C1 segment of cervical spinal cord (tissue), 14 donors: ENCODE data around the gene ARHGEF40.
"Not testable (repeated sequence)": the region's sequence is repeated elsewhere in the genome, so short reads cannot be mapped to it uniquely, and the experiment has no call there.

ENCODE experiments used
- DNase-seq, 14 donors: peaks; one replicate each; lab custom pipeline; 2025; lab: John Stamatoyannopoulos, UW

ARHGEF40 gene

DNA sequence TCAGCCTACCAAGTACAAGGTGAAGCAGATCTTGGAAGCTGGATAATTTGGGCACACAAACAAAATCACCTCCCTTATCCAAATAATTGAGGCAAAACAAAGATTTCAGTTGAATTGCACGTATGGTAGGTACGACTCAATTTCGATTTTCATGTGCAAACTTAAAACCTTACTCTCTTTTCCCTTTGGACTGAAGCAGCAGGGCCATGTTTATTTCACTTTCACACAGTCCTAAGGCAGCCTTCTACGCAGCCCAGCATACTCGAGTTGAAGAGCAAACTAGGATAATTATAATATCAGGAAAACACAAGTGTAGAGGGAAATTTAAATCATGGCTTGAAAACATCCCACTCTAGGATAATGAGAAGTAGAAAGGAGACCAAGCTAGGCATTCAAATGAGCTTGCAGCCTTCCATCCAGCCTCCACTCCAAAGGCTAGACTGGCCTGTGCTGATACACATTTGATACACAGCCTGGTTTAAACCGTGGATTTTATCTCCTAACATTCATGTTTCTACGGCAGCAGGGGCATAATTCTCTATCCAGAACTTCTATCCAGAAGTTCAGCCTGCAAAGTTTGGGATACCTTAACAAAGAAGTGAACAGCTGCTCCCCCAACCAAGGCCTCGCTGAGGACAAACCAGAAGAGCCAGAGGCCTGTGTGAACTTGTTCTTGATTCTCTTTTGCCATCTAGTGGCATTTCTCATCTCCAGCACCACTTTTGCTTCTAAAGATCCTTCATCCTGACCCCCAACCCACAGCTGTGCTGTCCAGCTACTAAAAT is 30.3 kb upstream of the ARHGEF40 start:
- peak in 11 of 14 donors; percentile 12 to 56 (median 39) for DNase-seq

DNA sequence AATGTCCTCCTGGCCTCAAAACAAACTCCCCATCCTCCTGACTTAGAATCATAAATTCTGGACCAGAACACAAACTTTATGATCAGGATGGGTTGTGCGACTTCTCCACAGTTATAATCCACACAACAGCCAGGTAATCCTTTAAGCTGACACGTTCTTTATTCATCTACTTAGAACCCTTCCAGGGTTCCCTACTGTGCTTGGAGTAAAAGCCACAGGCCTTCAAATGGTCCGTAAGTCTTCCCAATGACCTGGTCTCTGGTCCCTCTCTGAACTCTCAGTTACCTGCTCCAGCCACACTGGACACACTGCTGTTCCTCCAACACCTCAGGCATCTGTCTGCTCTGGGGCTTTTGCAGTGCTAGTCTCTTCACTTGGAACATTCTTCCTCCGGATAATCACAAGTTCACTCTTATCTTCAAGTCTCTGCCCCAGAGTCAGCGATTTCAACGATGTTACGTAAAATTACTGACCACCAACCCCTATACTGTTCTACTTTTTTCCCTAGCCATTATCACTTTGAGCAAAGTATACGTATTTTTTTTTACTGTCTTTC is 29.7 kb upstream of the ARHGEF40 start:
- no peak for DNase-seq

DNA sequence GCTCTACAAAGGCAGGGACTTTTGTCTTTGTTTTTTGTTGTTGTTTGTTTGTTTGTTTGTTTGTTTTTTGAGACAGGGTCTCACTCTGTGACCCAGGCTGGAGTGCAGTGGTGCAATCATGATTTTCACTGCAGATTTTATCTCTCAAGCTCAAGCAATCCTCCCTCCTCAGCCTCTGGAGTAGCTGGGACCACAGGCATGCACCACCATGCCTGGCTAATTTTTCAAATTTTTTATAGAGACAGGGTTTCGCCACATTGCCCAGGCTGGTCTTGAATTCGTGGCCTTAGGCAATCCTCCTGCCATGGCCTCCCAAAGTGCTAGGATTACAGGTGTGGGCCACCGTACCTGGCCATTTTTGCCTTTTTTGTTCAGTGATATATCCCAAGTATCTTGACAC is 29.2 kb upstream of the ARHGEF40 start:
- not testable (repeated sequence) for DNase-seq

DNA sequence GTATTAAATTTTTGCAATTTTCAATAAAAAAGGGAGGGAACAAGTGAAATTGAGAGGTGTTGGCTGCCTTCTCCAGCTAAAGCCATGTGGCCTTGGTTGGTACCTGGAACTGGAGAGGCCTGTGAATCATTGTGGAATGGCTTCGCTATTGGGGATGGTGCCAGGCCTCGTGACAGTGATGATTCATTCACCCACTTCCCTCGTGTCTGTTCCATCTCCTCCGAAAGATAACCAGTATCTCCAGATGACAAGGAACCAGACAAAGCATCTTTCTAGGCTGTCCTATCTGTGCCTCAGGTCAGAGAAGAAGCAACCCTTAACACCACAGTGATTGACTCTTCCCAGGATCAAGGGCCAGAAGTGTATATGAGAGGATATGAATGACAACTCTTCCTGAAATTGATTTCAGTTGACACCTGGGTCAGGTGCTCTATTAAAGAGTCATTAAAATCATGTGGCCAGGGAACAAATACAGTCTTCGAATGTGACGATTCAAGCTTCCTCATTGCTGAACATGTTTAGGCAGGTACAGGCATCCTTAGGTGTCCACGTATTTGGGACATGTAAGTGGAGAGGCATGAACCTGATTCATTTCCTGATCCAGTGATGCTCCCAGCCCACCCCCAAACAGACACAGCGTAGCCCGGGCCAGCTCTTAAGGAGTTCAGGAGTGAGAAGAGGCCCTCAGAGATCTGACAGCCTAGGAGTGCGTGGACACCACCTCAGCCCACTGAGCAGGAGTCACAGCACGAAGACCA is 28.2 kb upstream of the ARHGEF40 start, which contains the start of gene RNASE7:
RNASE7 (plus strand) TSS at position 687 of the 758 bp plus-strand sequence. CDS start 631 bp downstream, outside the sequence.
- DNase-seq: peak in 2 of 14 donors; percentile 23 to 30

DNA sequence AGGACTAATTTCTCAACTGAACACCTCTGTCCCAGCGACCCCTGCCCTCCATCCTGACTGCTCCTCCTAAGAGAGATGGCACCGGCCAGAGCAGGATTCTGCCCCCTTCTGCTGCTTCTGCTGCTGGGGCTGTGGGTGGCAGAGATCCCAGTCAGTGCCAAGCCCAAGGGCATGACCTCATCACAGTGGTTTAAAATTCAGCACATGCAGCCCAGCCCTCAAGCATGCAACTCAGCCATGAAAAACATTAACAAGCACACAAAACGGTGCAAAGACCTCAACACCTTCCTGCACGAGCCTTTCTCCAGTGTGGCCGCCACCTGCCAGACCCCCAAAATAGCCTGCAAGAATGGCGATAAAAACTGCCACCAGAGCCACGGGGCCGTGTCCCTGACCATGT is 27.2 kb upstream of the ARHGEF40 start:
- peak in 6 of 14 donors; percentile 14 to 39 (median 26) for DNase-seq

DNA sequence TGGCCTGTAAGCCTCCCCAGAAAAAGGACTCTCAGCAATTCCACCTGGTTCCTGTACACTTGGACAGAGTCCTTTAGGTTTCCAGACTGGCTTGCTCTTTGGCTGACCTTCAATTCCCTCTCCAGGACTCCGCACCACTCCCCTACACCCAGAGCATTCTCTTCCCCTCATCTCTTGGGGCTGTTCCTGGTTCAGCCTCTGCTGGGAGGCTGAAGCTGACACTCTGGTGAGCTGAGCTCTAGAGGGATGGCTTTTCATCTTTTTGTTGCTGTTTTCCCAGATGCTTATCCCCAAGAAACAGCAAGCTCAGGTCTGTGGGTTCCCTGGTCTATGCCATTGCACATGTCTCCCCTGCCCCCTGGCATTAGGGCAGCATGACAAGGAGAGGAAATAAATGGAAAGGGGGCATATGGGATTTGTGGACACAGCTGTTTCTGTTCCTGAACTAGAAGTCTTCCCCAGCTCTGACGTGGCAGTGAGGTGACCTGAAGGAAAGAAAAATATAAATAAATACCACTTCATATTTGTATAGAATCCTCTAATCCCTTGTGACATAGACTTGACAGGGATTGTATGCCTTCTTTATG is 26.6 kb upstream of the ARHGEF40 start:
- DNase-seq: no peak

DNA sequence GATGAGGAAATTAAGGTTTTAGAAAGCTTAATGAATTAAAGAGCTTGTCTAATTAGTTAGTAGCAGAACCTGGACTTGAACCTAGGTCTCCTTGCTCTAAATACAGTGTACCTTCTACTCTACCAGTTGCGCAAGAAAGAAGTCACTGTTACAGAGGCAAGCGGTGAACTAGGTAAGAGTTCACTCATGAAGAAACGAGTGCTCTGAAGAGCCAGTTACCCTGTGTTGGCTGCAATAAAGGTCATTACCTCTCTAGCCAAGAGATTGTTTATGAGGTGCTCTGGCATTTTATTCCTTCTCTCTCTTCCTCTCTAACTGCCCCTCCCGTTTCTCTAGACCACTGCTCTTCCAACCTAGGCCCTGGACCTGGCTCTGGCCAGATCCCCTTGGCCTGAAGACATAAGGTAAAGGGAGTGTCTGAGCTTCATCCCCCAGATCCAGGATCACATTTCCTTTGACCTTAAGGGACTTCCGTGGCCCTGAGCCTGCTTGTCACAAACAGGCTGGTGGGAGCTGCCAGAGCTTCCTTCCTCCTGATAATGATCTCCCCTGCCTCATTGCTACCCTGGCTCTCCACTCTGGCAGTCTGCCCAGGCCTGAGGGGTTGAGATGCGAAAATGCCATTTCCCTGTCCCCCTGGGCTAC is 26.0 kb upstream of the ARHGEF40 start:
- DNase-seq: no peak

DNA sequence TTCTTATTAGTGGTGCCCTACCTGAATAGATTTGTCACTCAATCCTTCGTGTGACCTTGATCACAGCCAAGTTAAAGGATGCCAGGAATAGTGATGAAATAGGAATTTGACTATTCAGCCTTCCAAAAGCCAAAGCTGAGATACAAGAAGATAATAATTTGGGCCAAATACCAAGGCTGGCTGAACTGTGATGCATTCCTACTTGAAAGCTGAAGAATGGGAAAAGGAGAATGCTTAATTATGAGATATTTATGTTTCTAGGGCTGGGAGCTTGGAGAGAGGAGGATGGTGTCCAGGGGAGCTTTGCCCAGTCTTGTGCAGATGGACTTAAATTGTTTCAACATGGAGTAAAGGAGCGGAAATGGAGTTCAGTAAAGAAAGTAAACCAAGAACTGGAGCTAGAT is 22.7 kb upstream of the ARHGEF40 start:
- no peak for DNase-seq

DNA sequence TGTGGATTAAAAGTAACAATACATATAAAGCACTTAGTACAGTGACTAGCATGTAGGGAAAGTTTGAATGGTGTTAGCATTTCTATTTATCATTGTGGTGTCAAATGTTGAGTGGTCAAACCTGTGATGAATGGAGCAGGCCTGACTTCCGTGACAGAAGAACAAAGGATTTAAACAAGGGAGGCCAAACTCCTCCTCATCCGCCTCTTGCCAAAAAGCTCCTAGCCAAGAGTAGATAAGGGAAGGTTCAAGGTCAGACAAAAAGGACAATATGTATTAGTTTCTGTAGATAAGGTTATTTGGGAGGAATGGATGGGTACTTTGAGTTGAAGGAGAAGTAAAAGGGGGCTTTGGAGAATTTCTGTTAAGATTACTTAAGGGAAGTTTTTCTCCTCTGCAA is 21.5 kb upstream of the ARHGEF40 start:
- DNase-seq: no peak

DNA sequence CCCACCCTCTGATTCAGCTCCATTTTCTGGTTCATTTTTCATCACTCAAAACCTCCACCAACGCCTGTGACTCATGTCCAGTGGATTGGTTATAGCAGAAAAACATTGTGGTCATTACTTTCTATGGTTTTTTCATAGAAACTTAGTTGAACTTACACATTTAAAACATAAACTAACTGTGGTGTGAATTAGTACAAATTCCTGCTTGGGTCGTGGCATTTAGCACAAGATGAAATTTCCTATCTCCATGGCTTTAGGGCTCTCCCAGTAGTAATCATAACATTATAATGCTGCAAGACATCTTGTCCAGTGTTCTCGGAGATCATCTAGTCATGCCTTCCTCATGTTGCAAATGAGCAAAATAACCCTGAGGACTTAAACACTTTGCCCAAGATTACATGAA is 20.8 kb upstream of the ARHGEF40 start:
- DNase-seq: no peak

DNA sequence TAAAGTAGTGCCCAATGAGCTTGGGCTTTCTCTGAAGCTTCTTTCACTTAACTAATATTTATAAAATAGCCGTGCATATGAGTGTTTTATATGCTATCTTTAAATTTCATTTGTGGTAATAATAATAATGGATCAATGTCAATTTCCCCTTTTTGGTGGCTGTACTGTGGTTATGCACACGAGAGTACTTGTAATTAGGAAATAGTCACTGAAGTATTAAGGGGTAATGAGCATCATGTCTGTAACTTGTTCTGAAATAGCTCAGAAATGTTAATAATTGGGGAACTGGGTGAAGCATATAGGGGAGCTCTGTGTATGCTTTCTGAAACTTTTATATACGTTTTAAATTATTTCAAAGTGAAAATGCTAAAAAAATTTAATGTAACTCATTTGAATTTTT is 19.5 kb upstream of the ARHGEF40 start:
- no peak for DNase-seq

DNA sequence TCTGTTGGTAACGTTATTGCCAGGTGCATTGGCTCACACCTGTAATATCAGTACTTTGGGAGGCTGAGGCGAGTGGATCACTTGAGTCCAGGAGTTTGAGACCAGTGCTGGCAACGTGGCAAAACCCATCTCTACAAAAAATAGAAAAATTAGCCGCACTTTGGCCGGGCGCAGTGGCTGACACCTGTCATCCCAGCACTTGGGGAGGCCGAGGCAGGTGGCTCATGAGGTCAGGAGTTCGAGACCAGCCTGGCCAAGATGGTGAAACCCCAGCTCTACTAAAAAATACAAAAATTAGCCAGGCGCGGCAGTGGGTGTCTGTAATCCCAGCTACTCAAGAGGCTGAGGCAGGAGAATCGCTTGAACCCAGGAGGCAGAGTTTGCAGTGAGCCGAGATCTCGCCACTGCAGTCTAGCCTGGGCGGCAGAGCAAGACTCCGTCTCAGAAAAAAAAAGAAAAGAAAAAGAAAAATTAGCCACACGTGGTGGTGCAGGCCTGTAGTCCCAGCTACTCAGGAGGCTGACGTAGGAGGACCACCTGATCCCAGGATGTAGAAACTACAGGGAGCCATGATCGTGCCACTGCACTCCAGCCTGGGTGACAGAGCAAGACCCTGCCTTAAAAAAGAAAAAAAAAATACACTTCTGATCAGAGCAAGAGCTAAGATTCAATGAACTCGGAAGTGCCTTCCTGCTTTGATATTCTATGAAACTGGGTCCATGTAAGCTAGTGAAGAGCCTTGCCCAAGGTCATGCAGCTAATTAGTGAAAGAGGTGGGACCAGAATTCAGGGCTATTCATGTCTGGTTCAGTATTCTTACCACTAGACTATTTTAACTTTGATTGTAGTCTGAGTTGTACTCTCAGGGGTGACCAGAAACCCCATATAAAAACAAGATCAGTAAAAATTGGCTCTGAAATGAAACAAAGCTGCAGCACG is 16.7 kb upstream of the ARHGEF40 start:
- no peak for DNase-seq

DNA sequence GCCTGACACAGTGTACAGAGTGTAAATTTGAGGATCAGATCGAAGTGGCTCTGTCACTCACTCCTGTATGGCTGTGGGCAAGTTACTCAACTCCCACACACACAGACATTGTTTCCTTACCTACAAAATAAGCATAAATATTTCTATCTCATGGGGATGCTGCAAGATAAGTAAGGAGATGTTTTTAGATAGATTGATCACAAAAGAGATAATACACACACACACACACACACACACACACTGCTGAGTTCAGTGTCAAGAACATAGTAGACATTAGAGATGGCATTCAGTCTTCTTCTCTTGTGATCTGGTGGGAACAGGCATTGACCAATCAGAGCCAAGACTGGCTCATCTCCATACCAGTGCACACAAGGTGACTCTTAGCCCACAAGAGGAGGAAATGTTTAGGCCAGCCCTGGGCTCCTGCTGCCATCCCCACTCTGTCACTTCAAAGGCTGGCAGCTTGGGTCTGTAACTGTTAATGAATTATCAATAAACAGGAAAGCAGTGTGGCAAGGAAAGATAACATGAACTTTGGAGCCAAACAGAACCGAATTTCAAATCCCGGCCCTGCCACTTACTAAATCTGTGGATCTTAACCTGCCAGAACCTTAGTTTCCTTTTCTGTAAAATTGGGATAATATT is 15.9 kb upstream of the ARHGEF40 start:
- DNase-seq: no peak

DNA sequence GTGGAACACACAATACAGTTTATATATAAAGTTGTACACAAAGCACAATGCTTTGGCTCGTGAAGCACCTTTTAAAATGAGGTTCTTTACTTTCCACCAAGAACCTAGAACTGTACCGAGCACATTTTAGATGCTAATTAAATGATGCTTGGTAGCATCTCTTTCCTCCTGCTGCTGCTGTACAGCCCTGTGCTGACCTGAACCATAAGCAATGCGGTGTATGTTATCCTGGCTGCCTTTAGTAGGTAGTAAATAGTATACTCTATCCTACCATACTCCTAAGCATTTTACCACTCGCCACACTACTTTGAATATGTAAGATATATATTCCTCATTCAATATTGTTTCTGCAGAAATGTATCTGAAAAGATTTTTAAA is 15.3 kb upstream of the ARHGEF40 start:
- no peak for DNase-seq

DNA sequence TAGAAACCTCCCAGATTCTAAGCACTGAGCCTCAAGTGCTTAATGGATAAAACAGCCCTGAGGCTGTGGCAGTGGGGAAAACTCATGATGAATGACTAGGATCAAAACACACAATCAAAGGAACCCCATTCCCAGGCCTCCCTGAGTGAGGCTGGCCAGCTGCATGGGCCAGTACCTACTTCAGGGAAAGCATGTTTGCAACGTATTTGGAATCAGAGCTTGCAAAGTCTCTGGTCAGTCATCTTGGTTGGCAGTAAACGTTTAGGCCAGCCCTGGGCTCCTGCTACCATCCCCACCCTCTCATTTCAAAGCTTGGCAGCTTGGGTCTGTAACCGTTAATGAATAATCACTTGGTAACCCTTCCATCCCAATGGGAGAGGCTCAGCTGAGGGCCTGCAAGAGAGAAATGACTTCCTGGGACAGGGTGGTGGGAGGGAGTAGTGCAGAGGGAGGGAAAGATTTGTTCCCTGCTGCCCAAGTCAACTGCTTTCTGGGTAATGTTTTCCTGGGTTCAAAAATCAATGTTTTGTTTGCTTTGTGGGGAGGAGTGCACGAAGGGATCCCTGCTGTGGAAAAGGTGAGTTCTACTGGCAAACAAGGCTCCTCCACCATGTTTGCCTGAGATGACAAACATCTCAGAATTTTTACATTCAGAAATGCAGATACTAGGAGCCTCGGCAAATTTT is 14.5 kb upstream of the ARHGEF40 start:
- DNase-seq: no peak

DNA sequence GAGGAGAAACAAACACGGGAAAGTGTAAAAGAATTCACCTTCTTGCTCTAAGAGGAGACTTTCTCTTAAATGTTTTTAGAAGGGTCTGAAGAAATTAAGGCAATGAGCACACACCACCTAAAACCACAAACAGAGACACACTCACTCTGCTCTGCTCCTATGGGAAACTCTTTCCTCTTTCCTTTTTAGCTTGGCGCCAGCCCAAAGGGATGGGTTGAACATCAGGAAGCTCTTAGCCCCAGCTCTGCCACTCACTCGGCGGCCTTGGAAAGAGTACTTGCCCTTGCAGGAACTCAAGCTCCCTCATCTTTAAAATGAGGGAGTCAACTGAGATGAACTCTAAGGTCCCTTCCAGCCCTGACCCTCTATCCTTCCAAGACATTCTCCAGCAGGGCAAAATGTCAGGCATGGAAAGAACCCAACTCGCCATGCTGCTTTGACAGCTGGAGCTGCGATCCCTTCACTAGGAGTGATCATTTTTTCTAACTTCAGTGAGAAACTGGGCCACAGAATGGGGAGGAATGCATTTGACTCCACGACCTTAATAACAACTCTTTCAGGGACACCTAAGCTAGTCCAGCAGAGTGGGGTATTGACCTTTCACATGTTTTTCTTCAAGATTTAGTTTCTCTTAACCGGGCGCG is 13.5 kb upstream of the ARHGEF40 start:
- no peak for DNase-seq

DNA sequence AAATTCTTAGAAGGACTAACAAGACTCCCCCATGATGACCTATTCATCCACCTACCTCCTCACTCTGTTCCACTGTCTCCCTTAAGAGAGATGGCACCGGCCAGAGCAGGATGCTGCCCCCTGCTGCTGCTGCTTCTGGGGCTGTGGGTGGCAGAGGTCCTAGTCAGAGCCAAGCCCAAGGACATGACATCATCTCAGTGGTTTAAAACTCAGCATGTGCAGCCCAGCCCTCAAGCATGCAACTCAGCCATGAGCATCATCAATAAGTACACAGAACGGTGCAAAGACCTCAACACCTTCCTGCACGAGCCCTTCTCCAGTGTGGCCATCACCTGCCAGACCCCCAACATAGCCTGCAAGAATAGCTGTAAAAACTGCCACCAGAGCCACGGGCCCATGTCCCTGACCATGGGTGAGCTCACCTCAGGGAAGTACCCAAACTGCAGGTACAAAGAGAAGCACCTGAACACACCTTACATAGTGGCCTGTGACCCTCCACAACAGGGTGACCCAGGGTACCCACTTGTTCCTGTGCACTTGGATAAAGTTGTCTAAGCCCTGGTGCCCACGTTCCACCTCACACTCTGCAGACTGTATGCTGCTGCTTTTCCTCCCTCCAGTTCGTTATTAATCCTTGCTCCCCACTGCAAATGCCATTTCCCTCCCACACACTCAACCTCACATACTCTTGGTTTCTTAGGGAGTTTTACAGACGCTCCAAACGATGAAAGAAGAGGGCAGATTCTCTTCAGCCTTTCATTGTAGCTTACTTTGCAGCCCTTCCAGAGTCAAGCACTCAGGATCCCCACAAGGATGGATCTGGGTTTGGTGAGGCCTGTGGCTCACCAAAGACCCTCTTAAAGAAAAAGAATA is 12.1 kb upstream of the ARHGEF40 start, which contains the start of gene RNASE8:
RNASE8 (plus strand) TSS at position 20 of the 873 bp plus-strand sequence; CDS start at position 91, 71 bp downstream.
- no peak for DNase-seq

DNA sequence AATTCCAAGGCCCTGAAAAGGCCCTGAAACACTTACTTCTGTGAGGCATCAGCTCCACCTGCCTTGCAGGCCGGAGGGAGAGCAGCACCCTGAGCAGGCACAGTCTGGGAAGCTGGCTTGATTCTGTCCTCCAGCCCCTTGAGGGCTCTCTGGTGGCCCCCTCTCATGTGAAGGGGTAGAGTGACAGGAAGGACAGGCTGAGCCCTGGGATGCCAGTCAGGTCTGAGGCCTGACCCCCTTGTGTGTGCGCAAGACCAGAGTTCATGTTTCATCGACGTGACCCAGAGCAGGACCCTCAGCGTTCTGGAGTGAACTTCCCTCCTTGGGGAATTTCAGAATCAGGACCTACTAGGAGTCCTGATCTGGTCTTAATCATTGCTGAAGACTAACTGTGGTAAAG is 11.2 kb upstream of the ARHGEF40 start:
- no peak for DNase-seq
